HG03575 (cell line): ENCODE data around the gene VEGFB.

Experiments
- ATAC-seq: cut with Tn5 transposase; IDR thresholded peaks from one replicate; pipeline ENCODE4 v1.9.1; 2021; ENCODE audit not compliant: unreplicated experiment, insufficient number of reproducible peaks, low FRiP score; ENCODE audit errors: extremely low read depth

VEGFB gene

GRCh38 chr11:64255135-64256128 lies 21.0 kb downstream of the VEGFB start:
- no peak for ATAC-seq

- no peak for ATAC-seq
Observed at GRCh38 chr11:64256300-64256699, 21.9 kb downstream of the VEGFB start.

GRCh38 chr11:64258356-64258755 lies 24.0 kb downstream of the VEGFB start:
- ATAC-seq, result no peak

- no peak for ATAC-seq
Observed at GRCh38 chr11:64258946-64259532, 24.7 kb downstream of the VEGFB start.

- ATAC-seq, result no peak
Observed at GRCh38 chr11:64259533-64260067, 25.2 kb downstream of the VEGFB start.

- ATAC-seq, result no peak
Observed at GRCh38 chr11:64260147-64260708, 25.8 kb downstream of the VEGFB start.

- no peak for ATAC-seq
Observed at GRCh38 chr11:64261556-64262080, 27.2 kb downstream of the VEGFB start.

- no peak for ATAC-seq
Observed at GRCh38 chr11:64262271-64263002, 28.1 kb downstream of the VEGFB start.

GRCh38 chr11:64263021-64263946 lies 28.9 kb downstream of the VEGFB start:
- no peak for ATAC-seq

GRCh38 chr11:64263947-64264317 lies 29.5 kb downstream of the VEGFB start:
- ATAC-seq, result no peak

- ATAC-seq, result no peak
Observed at GRCh38 chr11:64264371-64264852, 30.0 kb downstream of the VEGFB start.

GRCh38 chr11:64265176-64266160 lies 31.1 kb downstream of the VEGFB start:
- ATAC-seq, result no peak

GRCh38 chr11:64266339-64266738 lies 32.0 kb downstream of the VEGFB start:
- no peak for ATAC-seq

- ATAC-seq, result no peak
Observed at GRCh38 chr11:64267207-64267945, 33.0 kb downstream of the VEGFB start.

GRCh38 chr11:64268025-64268892 lies 33.9 kb downstream of the VEGFB start:
- no peak for ATAC-seq
